Erythroblast (primary cell): Measurements from ENCODE around the gene KIAA0825.
"Not testable (repeated sequence)": the region's sequence is repeated elsewhere in the genome, so short reads cannot be mapped to it uniquely, and the experiment has no call there.

Experiments used
- GATA1 ChIP-seq: IDR thresholded peaks from 2 replicates; pipeline ENCODE4 v1.6.1; 2011; ENCODE audit warnings: low read depth, mild to moderate bottlenecking, control low read depth, low read length, moderate library complexity
- POLR2A ChIP-seq: IDR thresholded peaks from 2 replicates; pipeline ENCODE4 v1.6.1; 2011; ENCODE audit warnings: mild to moderate bottlenecking, low read length

GRCh38 chr5:94116317-94116716 is 502.1 kb downstream of the KIAA0825 start:
- not testable (repeated sequence) for TF ChIP-seq POLR2A, GATA1
